Measurements from ENCODE around the gene ZBTB48.

DNA sequence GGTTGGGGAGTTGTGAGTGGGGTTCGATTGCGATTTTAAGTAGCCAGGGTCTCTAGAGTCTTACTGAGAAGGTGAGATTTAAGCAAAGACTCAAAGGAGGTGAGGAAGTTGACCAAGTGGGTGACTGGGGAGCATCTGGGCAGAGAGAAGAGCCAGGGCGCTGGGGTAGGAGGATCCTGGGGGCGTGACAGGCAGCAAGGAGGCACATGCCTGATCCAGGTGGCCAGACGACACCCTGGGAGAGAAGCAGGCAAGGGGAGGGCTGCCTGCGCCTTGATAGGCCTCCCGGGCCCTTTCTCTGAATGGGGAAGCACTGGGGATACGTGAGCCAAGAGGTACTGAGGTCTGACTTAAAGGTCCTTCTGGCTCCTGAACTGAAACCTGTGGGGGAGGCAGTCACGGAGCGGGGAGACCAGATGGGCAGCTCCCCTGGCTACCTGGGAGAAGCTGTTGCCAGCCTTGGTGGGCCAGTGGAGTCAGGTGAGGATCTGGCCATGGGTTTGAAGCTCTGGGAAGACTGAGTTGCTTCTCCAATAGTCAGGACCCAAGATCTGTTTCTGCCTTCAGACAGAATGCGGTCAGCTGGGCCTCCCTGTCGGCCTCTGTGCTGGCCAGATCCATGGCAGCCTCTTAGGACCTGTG, 5.4 kb downstream of the ZBTB48 start:
- TF ChIP-seq, protein P1, sequence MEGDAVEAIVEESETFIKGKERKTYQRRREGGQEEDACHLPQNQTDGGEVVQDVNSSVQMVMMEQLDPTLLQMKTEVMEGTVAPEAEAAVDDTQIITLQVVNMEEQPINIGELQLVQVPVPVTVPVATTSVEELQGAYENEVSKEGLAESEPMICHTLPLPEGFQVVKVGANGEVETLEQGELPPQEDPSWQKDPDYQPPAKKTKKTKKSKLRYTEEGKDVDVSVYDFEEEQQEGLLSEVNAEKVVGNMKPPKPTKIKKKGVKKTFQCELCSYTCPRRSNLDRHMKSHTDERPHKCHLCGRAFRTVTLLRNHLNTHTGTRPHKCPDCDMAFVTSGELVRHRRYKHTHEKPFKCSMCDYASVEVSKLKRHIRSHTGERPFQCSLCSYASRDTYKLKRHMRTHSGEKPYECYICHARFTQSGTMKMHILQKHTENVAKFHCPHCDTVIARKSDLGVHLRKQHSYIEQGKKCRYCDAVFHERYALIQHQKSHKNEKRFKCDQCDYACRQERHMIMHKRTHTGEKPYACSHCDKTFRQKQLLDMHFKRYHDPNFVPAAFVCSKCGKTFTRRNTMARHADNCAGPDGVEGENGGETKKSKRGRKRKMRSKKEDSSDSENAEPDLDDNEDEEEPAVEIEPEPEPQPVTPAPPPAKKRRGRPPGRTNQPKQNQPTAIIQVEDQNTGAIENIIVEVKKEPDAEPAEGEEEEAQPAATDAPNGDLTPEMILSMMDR (IDR thresholded peaks at IDR 0.05; ENCODE audit: insufficient read depth, low read depth, low read length), result no peak
- no peak for TF ChIP-seq EZH2 (IDR thresholded peaks at IDR 0.05; ENCODE audit: insufficient read depth, low read length)

All from astrocyte (in vitro differentiated cells and primary cell).